ENCODE results near the gene KLHDC3.

KLHDC3 gene

DNA sequence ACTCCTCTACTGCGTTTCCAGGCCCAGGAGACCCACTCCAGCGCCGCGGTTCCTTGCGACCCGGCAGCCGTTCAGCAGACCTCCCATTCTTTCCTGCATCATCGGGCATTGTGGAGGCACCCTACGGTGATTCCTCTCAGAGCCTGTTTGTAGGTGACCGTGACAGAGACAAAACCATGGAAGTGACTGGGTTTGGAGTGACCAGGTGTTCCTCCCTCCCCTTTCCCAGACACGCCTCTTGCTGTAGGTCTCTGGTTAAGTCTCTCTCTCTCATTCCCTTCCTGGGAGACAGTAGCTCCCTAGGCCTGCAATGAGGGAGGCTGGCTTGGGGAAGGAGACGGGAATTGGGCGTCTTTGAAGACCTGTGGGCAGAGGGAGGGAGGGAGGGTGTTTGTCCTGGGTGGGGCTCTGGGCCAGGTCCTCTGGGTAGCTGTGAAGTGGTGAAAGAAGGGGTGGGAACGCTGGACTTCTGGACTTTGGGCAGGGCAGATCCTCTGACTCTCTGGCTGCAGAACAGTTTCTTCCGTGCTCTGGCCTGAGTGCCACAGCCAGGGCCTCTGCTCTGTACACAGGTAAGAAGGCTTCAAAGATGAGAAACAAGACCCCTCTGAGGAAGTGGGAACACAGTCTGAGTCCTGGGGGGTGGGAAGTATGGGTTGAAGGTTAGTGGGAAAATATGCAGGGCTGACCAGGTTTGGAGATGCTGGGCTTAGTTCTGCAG, 46.1 kb downstream of the KLHDC3 start:
- DNase-seq, result peak; percentile 85

GRCh38 chr6:43060755-43061633, 46.9 kb downstream of the KLHDC3 start:
- DNase-seq, result no peak

DNA sequence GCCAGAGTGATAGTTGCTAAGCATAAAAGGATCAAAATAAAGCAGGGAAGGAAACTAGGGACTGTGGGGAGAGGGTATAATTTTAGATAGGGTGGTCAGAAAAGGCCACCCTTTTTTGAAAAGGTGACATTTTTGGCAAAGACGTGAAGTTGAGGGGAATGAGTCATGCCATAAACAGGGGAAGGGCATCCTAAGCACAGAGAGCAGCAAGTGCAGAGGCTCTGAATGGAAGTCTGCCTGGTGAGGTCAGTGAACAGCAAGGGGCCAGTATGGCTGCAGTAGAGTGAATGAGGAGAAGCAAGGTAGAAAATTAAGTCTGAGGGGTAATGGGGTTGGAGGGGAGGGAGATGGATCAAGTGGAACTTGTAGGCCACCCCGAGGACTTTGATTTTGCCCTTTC, 47.8 kb downstream of the KLHDC3 start:
- no peak for DNase-seq

DNA sequence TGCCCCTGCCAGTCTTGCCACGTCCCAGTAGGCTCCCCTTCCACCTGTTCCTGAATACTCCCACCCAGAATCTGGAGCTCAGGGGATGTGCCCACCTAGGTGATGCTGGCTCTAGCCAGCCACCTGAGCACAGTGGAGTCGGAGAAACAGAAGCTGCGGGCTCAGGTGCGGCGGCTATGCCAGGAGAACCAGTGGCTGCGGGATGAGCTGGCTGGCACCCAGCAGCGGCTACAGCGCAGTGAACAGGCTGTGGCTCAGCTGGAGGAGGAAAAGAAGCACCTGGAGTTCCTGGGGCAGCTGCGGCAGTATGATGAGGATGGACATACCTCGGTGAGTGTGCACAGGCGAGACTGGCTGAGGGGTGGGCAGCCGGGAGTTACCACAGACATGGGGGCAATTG, 48.8 kb downstream of the KLHDC3 start:
- DNase-seq, result no peak

DNA sequence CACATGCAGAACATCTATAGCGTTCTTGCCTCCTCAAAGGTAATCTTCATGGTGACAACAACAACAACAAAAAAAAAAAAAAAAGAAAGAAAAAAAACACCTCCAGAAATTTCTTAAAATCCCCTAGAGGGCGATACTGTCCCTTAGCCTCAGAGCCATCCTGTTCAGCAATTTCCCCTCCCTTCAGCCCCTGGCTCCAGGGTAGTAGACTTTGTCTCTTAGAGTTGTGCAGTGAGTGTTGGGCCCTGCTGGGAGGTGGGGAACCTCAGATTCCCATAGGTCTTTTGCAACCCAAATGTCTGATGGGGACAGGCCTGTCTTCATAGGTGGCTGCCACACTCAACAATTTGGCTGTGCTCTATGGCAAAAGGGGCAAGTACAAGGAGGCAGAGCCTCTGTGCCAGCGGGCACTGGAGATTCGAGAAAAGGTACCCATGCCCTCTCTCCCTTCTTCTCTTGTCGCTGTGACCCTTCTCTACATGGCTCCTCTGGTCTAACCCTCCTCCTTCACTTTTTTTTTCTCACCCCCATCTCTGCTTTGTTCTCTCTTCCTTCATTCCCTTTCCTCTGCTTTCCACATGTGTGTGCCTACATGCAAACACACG, 56.1 kb downstream of the KLHDC3 start:
- DNase-seq, result peak; percentile 75
